H9 (cell line): ENCODE measurements around the gene LRTM2. TPM values are rescaled to one million over a fixed set of nuclear protein-coding genes. Genes with fewer than 3 reads are reported as not detected.

ENCODE experiments used
- DNase-seq: peaks from one replicate; pipeline ENCODE4 v3.0.0-alpha.2; 2017
- H2AFZ ChIP-seq: one replicate; pipeline ENCODE4 v1.6.1; 2013; ENCODE audit warnings: mild to moderate bottlenecking, low read length, control low read depth, moderate library complexity
- H2AK5ac ChIP-seq: 2 replicates; pipeline ENCODE4 v1.6.1; 2013; ENCODE audit warnings: low read length, control low read depth, mixed read lengths; ENCODE audit not compliant: insufficient read length
- H2BK120ac ChIP-seq: one replicate; pipeline ENCODE4 v1.6.1; 2013; ENCODE audit warnings: low read depth, mild to moderate bottlenecking, low read length, control low read depth, inconsistent platforms; ENCODE audit not compliant: poor library complexity, severe bottlenecking
- H2BK12ac ChIP-seq: 2 replicates; pipeline ENCODE4 v1.6.1; 2013; ENCODE audit warnings: low read length, control low read depth, mixed read lengths, low read depth; ENCODE audit not compliant: insufficient read length
- H2BK15ac ChIP-seq: 2 replicates; pipeline ENCODE4 v1.6.1; 2013; ENCODE audit warnings: low read depth, low read length, control low read depth
- H2BK20ac ChIP-seq: one replicate; pipeline ENCODE4 v1.6.1; 2013; ENCODE audit warnings: low read depth, mild to moderate bottlenecking, low read length, control low read depth, inconsistent platforms; ENCODE audit not compliant: poor library complexity, severe bottlenecking
- H2BK5ac ChIP-seq: 2 replicates; pipeline ENCODE4 v1.6.1; 2013; ENCODE audit warnings: low read length, control low read depth, mixed read lengths; ENCODE audit not compliant: insufficient read length
- H3K14ac ChIP-seq: 2 replicates; pipeline ENCODE4 v1.6.1; 2013; ENCODE audit warnings: low read length, control low read depth; ENCODE audit not compliant: insufficient read depth
- H3K18ac ChIP-seq: 2 replicates; pipeline ENCODE4 v1.6.1; 2013; ENCODE audit warnings: low read depth, mild to moderate bottlenecking, mixed read lengths, low read length, control low read depth; ENCODE audit not compliant: insufficient read length
- H3K23ac ChIP-seq: 2 replicates; pipeline ENCODE4 v1.6.1; 2013; ENCODE audit warnings: low read length, control low read depth, mixed read lengths, low read depth; ENCODE audit not compliant: insufficient read length
- H3K23me2 ChIP-seq: 2 replicates; pipeline ENCODE4 v1.6.1; 2013; ENCODE audit warnings: low read depth, mild to moderate bottlenecking, mixed read lengths, low read length, control low read depth; ENCODE audit not compliant: insufficient read length, poor library complexity, severe bottlenecking
- H3K27ac ChIP-seq: 2 replicates; pipeline ENCODE4 v1.5.1; 2013; ENCODE audit warnings: low read length, control low read depth, mixed read lengths, low read depth; ENCODE audit not compliant: insufficient read length
- H3K27me3 ChIP-seq: 2 replicates; pipeline ENCODE4 v1.6.1; 2013; ENCODE audit warnings: low read length, control low read depth, inconsistent platforms; ENCODE audit not compliant: insufficient read depth
- H3K4ac ChIP-seq: 2 replicates; pipeline ENCODE4 v1.6.1; 2013; ENCODE audit warnings: low read depth, mild to moderate bottlenecking, control low read depth, inconsistent platforms, low read length, moderate library complexity
- H3K4me1 ChIP-seq: 2 replicates; pipeline ENCODE4 v1.6.1; 2013; ENCODE audit warnings: low read length, control low read depth, inconsistent platforms; ENCODE audit not compliant: insufficient read depth
- H3K4me2 ChIP-seq: 2 replicates; pipeline ENCODE4 v1.6.1; 2013; ENCODE audit warnings: low read length, control low read depth, mixed read lengths; ENCODE audit not compliant: insufficient read length, insufficient read depth
- H3K56ac ChIP-seq: 2 replicates; pipeline ENCODE4 v1.6.1; 2013; ENCODE audit warnings: low read depth, mild to moderate bottlenecking, mixed read lengths, low read length, control low read depth; ENCODE audit not compliant: insufficient read length
- H3K79me1 ChIP-seq: 2 replicates; pipeline ENCODE4 v1.6.1; 2013; ENCODE audit warnings: low read depth, mild to moderate bottlenecking, moderate library complexity, low read length, control low read depth, inconsistent platforms; ENCODE audit not compliant: insufficient read depth, poor library complexity, severe bottlenecking
- H3K79me2 ChIP-seq: 2 replicates; pipeline ENCODE4 v1.6.1; 2013; ENCODE audit warnings: low read length, control low read depth, inconsistent platforms; ENCODE audit not compliant: insufficient read depth
- H3K9ac ChIP-seq: 2 replicates; pipeline ENCODE4 v1.6.1; 2013; ENCODE audit warnings: low read length, control low read depth, mixed read lengths; ENCODE audit not compliant: insufficient read length; ENCODE audit errors: extremely low read depth
- H3K9me3 ChIP-seq: one replicate; pipeline ENCODE4 v1.6.1; 2013; ENCODE audit warnings: low read depth, low read length, inconsistent platforms; ENCODE audit not compliant: control insufficient read depth
- H3T11ph ChIP-seq: one replicate; pipeline ENCODE4 v1.6.1; 2013; ENCODE audit warnings: mild to moderate bottlenecking, low read length, control low read depth, inconsistent platforms
- H4K20me1 ChIP-seq: one replicate; pipeline ENCODE4 v1.6.1; 2013; ENCODE audit not compliant: control insufficient read depth, insufficient read length, insufficient read depth
- H4K5ac ChIP-seq: 2 replicates; pipeline ENCODE4 v1.6.1; 2013; ENCODE audit warnings: low read depth, mild to moderate bottlenecking, mixed read lengths, low read length, control low read depth; ENCODE audit not compliant: insufficient read length
- H4K8ac ChIP-seq: replicated peaks from 2 replicates; pipeline ENCODE4 v1.6.1; 2013; ENCODE audit warnings: low read length, control low read depth, mixed read lengths, low read depth; ENCODE audit not compliant: insufficient read length
- H4K91ac ChIP-seq: 2 replicates; pipeline ENCODE4 v1.6.1; 2013; ENCODE audit warnings: low read depth, mild to moderate bottlenecking, moderate library complexity, mixed read lengths, low read length, control low read depth; ENCODE audit not compliant: insufficient read length
- H3K27ac Mint-ChIP-seq, 3 experiments: 2 replicates in 2 of 3; 3 replicates in 1 of 3; pipeline ENCODE4 v1.8.0; 2020 to 2021; ENCODE audit warnings: mixed read lengths in 3 of 3, mild to moderate bottlenecking in 1 of 3, moderate library complexity in 1 of 3
- H3K27me3 Mint-ChIP-seq: 2 replicates; pipeline ENCODE4 v1.8.0; 2021; ENCODE audit warnings: low read depth, mild to moderate bottlenecking, moderate library complexity, mixed read lengths
- H3K36me3 Mint-ChIP-seq, 3 experiments: 2 replicates in 2 of 3; 3 replicates in 1 of 3; pipeline ENCODE4 v1.8.0; 2020 to 2021; ENCODE audit warnings: low read depth in 3 of 3, mixed read lengths in 3 of 3; ENCODE audit not compliant: insufficient read depth in 1 of 3
- H3K4me1 Mint-ChIP-seq, 2 experiments: 2 replicates each; pipeline ENCODE4 v1.8.0; 2020; ENCODE audit warnings: mixed read lengths in 2 of 2
- H3K4me3 Mint-ChIP-seq, 2 experiments: 2 replicates in 1 of 2; 3 replicates in 1 of 2; pipeline ENCODE4 v1.8.0; 2020 to 2021; ENCODE audit warnings: mild to moderate bottlenecking in 2 of 2, mixed read lengths in 2 of 2, moderate library complexity in 1 of 2
- H3K9me3 Mint-ChIP-seq, 2 experiments: 2 replicates in 1 of 2; 3 replicates in 1 of 2; pipeline ENCODE4 v1.8.0; 2020; ENCODE audit warnings: mild to moderate bottlenecking in 2 of 2, mixed read lengths in 2 of 2, moderate library complexity in 1 of 2
- CTCF ChIP-seq: fragments of 200-600 bp; sonication (generic); conservative IDR thresholded peaks from 3 replicates; pipeline ENCODE4 v1.8.0; 2021; ENCODE audit warnings: antibody characterized with exemption, mild to moderate bottlenecking
- WGBS: extraction: QIAGEN DNeasy Blood & Tissue Kit; methylation state at CpG from one replicate; pipeline ENCODE4 v1.1.7; 2013; ENCODE audit warnings: missing lambda C conversion rate, low lambda C conversion rate, mixed read lengths; ENCODE audit not compliant: insufficient read length; ENCODE audit errors: extremely low coverage; 5-methylcytosine and 5-hydroxymethylcytosine counted together
- total RNA-seq: library from RNA; stranded (reverse); gene quantifications from 2 replicates; pipeline ENCODE4 v1.2.1, GENCODE V29; 2021

The LRTM2 gene
- total RNA-seq, 1 experiment from 2014 or later: not detected

GRCh38 chr12:1792406-1792805 lies 28.0 kb upstream of the LRTM2 start:
- Histone ChIP-seq H3K27ac (no peak overlapping the region), H3T11ph (no peak overlapping the region), H3K79me1 (no peaks in the 10 kb centered on the region), H3K27me3 (no peaks in the 10 kb centered on the region), H2BK120ac (no peak overlapping the region), H3K9me3 (no peaks in the 10 kb centered on the region), H3K56ac (no peak overlapping the region), H2AFZ (no peak overlapping the region), H3K4me1 (no peaks in the 10 kb centered on the region; the same call in 1 of the 2 replicates), H2AK5ac (no peak overlapping the region), H3K4me2 (no peak overlapping the region), H3K9ac (no peak overlapping the region), H4K5ac (no peak overlapping the region), H4K8ac (no peak overlapping the region), H3K4ac (no peak overlapping the region), H2BK15ac (no peak overlapping the region), H3K18ac (no peak overlapping the region), H2BK12ac (no peak overlapping the region), H2BK20ac (no peak overlapping the region), H3K79me2 (no peaks in the 10 kb centered on the region), H4K91ac (no peak overlapping the region), H3K14ac (no peak overlapping the region), H3K23me2 (peaks cover 4% of the 10 kb centered on the region), H4K20me1 (no peaks in the 10 kb centered on the region), H2BK5ac (no peak overlapping the region), H3K23ac (no peak overlapping the region)
- DNase-seq: no peak
- Mint-ChIP-seq H3K36me3 (peaks cover 0 to 5% (median 0%) of the 10 kb centered on the region in 3 experiments; a peak in 1 of 7 replicates), H3K27ac (0 out of 7 replicates have a peak overlapping the region, but pooled peaks of 1 of the 3 experiments have one; percentile 32), H3K4me1 (peaks cover 32 to 35% of the 10 kb centered on the region in 2 experiments), H3K4me3 (no peak overlapping the region), H3K9me3 (no peaks in the 10 kb centered on the region), H3K27me3 (peaks cover 3% of the 10 kb centered on the region; the same call in 1 of the 2 replicates)
- TF ChIP-seq CTCF: no peak
- no CpG with 5 or more reads among the region's 6 CpGs for WGBS
